Fibroblast of pulmonary artery (primary cell): ENCODE data around the gene ARID1B.

Experiments
- DNase-seq: peaks from one replicate; pipeline ENCODE4 v3.0.0-alpha.2; 2010; ENCODE audit warnings: low read depth
- H3K4me3 ChIP-seq: replicated peaks from 2 replicates; pipeline ENCODE4 v1.5.1; 2011; ENCODE audit warnings: low read depth, mild to moderate bottlenecking, control low read depth, low read length, moderate library complexity
- TF ChIP-seq, protein P1 (sequence below): IDR thresholded peaks from 2 replicates; pipeline ENCODE4 v1.5.1; 2011; ENCODE audit warnings: mild to moderate bottlenecking, control low read depth, low read length, inconsistent platforms; ENCODE audit errors: missing control alignments

The ARID1B gene

DNA sequence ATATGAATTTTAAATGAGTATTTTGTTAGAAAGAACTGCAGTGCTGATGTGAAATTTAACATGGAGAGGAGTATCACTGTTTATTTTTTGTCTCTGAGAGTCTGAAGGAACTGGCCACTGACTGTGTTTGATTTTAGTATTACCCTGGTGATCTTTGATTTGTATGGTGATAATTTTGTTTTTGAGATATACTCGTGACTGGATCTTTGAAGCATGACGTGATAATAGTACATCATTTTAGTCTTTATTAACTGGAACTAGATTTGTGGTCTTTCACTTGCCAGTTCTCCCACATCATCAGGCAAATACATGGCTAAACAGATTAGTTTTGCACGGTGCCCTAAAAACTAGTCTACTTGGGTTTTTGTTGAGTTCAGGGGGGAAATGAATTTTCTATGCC, 55.5 kb downstream of the ARID1B start:
- H3K4me3 ChIP-seq, result no peak overlapping the region
- no peak for DNase-seq

DNA sequence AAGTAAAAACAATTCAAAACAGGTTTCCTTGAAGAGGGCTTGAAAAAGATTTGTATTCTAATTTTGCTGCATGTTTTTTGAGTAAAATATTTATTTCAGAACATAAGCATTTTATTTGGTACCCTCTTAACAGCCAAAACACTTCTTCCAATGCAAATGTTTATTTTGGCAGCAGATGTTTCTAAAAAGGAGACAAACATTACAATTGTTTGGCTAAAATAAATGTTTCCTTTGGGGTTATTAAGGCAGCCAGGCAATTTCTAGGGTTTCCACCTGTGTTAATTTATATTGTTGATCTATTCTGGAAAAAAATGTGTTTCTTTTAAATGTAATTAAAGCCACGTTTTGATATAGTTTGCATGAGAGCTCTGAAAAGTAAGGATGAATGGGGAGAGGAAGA, 56.6 kb downstream of the ARID1B start:
- no peak overlapping the region for H3K4me3 ChIP-seq
- TF ChIP-seq, protein P1, sequence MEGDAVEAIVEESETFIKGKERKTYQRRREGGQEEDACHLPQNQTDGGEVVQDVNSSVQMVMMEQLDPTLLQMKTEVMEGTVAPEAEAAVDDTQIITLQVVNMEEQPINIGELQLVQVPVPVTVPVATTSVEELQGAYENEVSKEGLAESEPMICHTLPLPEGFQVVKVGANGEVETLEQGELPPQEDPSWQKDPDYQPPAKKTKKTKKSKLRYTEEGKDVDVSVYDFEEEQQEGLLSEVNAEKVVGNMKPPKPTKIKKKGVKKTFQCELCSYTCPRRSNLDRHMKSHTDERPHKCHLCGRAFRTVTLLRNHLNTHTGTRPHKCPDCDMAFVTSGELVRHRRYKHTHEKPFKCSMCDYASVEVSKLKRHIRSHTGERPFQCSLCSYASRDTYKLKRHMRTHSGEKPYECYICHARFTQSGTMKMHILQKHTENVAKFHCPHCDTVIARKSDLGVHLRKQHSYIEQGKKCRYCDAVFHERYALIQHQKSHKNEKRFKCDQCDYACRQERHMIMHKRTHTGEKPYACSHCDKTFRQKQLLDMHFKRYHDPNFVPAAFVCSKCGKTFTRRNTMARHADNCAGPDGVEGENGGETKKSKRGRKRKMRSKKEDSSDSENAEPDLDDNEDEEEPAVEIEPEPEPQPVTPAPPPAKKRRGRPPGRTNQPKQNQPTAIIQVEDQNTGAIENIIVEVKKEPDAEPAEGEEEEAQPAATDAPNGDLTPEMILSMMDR, result no peak
- no peak for DNase-seq

More for the DNA sequence above, 55.5 kb downstream of the ARID1B start:
- TF ChIP-seq, protein P1, result no peak

DNA sequence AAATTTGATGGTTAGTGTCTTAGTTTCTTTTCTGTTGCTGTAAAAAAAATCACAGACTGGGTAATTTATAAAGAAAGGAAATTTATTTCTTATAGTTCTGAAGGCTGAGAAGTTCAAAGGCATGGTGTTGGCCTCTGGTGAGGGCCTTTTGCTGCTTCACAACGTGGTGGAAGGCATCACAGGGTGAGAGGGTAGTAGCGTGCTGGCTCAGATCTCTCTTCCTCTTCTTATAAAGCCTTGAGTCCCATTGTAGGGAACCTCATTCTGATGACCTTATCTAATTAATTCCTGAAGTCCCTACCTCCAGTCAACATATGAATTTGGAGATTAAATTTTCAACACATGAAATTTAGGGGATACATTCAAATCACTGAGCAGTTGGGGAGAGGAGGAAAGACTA, 62.0 kb downstream of the ARID1B start:
- H3K4me3 ChIP-seq, result no peak overlapping the region
- TF ChIP-seq, protein P1, result no peak
- no peak for DNase-seq

DNA sequence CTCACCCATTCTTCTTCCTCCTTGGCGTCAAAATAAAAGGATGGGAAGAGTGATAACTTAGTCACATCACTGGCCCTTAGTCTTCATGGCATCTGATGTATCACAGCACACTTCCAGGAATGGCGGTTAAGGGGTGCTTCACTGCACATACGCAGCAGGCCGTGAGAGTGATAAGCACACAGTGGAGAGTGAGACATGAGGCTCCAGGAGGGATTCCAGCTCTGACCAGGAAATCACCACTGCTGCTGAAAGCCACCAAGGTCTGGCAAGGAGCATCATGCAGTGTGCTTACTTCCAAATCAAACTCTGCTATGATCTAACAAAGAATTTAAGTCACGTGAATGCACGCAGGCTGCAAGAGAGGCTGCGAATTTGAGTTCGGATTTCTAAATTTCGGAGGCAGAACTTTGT, 62.4 kb downstream of the ARID1B start:
- TF ChIP-seq, protein P1, result no peak
- peak overlapping the region; percentile 23 for H3K4me3 ChIP-seq
- DNase-seq, result peak; percentile 74

DNA sequence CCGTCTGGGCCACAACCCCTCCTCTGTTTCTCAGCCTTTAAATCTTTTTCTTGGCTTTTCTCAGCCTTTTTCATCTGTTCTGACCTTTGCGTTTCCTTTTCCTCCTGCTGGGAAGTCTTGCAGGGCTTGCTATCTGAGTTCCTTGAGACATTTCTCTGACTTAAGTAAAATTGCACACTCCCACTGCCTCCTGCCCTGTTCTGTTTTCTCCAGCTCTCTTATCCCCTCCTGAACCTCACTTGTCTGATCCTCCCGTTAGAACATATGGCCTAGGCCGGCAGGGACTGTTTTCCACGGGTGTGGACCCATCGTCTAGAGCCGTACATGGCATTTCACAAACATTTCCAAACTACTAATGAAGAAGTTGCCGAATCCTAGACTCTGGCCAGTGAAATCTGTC, 63.0 kb downstream of the ARID1B start:
- TF ChIP-seq, protein P1, result no peak
- DNase-seq, result peak; percentile 57
- peak overlapping the region; percentile 23 for H3K4me3 ChIP-seq

DNA sequence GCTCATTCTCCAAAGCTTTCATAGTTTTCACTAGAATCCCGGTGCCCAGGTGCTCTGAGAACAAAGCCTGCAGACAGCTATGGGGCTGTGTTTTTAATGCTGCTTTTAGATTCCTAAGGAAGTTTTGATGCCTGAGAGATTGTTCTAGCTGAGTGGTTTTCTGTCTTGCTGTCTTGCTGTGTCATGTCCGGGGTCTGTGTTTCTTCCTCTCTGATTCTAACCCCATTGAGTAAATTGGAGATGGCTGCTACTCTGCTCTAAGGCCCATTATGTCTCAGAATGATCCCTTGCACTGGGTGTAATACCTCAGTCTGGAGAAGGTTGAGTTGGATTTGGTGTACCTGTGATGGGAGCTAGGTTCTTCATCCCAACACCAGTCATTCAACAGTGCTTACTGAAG, 63.4 kb downstream of the ARID1B start:
- no peak for DNase-seq

DNA sequence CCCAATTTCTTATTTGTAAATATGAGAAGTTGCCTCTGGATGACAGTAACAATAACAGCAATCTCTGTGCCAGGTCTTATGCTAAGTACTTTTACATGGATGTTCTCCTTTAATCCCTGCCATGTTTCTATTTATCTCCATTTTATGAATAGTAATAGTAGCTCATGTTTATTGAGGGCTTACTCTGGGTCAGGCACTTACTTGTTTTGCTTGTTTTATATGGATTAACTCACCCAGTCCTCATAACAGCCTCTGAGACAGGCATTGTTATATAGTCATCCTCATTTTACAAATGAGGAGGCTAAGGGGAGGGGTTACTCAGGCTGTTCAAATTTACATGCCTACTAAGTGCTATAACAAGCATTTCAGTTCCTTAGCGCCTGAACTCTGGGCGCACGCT, 64.3 kb downstream of the ARID1B start:
- TF ChIP-seq, protein P1, result no peak
- no peak for DNase-seq
- no peak overlapping the region for H3K4me3 ChIP-seq

More for the DNA sequence above, 63.4 kb downstream of the ARID1B start:
- H3K4me3 ChIP-seq, result peak overlapping the region; percentile 12
- TF ChIP-seq, protein P1, result no peak
